Activated CD8-positive, alpha-beta memory T cell treated with anti-CD3 and anti-CD28 coated beads, Interleukin-2, amount 50 U/mL, for 48 hours (primary cell): ENCODE measurements around the gene CFAP20DC.
"Not testable (repeated sequence)": the region's sequence is repeated elsewhere in the genome, so short reads cannot be mapped to it uniquely, and the experiment has no call there.

Experiments
- DNase-seq: peaks from one replicate; pipeline ENCODE4 v3.0.0-alpha.2; 2020

Gene CFAP20DC

DNA sequence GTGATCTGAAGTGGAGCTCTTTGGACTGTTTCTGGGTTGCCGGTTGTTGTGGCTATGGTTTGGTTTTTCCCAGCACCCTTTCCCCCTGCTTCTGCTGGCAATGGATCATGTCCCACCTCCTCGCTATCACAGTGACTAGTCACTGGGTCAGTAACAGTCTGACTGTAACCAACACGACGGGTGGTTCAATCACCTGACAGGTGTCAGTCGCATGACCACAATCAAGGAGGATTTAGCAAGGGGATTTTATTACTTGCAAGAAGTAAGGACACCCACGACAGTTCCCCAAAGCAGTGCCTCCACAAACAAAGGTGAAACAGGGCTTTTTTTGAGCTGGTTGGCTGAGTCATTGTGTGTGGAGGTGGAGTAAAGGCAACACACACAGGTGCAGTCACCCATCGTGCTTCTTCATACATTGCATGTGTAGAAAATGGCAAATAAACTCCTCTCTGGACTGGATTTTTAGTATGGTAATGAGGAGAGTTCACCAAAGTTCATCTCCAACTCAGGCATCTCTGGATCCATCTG is 324.4 kb downstream of the CFAP20DC start:
- DNase-seq, result no peak

DNA sequence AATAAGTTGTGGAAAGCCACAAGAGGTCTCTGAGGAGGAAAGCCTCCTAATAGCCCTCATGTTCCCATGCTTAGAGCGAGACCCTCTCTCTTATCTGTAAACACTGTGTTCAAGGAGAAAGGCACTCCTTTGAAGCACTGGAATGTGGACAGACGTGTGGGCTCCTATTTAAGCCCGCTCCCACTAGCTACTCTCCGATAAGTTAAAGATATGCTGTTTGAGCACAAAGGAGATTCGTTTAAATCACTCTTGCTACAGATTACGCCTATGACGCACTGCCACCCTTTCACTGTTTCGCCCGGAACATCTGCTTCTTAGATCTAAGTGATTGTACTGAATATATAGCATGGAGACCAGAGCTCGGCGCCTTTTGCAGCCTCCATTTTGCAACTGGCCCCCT is 325.5 kb downstream of the CFAP20DC start:
- no peak for DNase-seq

DNA sequence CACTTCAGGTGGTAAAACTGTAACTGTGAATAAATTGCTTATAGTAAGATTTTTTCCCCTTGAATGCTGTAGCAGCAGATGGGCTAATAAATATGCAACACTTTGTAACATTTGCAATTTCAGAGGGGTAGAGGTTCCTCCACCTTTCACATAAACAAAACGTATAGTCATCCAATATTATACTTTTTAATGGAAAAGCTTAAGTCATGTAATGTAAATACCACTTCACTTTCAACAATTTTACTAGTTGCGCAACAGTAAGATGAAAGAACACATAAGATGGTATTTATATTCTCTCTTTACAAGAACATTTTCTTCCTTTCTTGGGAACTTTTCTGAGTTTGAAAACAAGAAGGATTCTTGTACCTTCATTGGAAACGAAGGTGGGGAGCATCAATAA is 326.7 kb downstream of the CFAP20DC start:
- no peak for DNase-seq

DNA sequence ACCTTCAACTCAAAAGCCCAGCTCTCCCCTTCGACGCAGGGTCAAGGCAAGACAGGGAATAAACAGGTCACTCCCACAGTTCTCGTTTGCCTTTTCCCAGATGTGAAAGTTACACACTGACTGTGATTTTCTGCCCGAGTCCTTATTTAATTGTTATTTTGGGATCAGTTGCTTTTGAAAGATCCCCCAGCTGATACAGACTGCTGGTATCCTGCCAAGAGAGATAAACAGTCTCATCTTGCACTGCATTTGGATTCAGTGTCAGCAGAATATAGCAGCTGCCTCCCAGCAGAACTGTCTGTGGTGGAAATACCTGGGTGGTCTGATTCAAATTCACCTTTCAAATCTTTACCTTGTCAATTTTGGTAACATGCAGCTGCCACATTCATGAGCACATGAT is 327.3 kb downstream of the CFAP20DC start:
- DNase-seq, result no peak

DNA sequence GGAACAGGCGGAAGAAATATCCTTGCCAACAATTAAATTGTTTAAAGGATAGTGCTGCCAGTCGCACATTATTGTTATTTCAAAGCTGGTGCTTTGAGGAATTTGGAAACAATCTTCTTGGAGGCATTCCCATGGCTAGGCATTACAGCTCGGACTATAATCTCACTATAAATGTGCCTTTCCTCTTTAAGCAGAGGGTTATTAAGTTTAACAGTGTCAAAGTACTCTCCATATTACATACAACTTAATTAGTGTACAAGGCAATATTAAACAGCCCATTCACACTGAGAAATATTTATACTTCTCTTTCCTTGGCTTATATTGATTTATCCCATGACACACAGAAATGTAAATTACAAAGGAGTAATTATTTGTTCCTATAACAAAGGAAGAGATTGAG is 329.3 kb downstream of the CFAP20DC start:
- DNase-seq, result no peak

DNA sequence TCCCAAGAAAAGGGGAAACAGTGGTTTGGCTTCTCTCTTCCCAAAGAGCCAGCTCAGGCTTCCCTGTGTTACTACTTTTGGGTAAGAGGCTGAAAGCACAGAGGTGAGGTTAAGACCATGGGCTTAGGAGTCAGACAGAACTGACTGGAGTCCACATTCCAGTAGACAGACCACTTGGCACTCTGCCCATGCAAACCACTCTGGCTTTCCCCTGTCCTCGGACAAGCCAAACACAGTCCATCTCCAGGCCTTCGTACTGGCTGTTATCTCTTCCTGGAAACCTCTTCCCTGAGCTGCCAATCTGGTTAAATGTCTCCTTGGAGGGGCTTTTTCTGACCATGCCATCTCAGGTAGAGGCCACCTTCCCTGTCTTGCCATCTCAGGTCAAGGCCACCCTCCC is 330.1 kb downstream of the CFAP20DC start:
- no peak for DNase-seq

DNA sequence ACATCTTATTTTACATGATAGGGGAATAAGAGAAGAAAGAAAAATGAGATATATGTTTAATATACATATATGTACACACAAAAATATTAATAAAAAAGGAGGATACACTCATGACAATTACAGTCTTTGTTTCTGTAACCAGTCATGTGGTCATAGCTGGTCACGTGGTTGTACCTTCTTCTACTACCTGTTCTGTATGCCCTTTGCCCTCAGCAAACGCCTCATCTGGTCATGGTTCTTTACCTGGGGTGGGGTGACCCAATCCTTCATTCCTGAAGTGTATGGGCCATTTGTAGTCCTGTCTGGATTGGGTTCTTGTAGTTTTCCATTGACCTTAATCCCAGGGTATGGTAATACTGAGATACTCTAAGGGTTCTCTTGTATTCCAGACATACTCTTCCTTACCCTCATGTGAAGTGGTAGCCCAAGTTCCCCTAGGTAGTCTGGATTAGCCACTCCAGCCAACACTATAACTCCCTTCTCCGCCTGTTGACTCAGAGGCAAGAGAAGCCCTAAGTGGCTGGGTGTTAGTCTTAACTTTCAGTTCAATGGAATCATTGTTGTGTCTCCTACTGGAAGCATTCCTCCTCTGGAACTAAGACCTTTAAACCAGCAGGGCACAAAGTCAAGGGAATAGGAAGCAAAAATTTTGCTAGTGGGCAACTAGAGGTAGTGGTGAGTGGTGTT is 336.0 kb downstream of the CFAP20DC start:
- DNase-seq, result no peak

DNA sequence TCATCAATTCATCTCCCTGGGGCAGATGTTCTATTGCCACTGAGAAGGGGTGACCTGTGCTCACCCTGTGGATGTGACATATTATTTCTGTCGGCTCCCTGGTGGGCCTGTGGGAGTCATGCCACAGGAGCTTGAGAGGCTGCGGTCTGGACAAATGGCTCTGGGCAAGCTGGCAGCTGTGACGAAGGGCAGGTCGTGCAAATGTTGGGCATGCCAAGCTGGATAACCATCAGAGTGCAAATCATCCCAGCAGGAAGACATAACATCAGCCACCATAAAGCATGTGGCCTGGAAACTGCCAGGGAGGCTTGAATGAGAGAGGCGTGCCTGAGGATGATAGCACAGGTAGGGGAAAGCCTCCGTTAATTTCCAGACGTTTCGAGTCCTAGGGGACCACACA is 338.0 kb downstream of the CFAP20DC start:
- DNase-seq, result no peak

DNA sequence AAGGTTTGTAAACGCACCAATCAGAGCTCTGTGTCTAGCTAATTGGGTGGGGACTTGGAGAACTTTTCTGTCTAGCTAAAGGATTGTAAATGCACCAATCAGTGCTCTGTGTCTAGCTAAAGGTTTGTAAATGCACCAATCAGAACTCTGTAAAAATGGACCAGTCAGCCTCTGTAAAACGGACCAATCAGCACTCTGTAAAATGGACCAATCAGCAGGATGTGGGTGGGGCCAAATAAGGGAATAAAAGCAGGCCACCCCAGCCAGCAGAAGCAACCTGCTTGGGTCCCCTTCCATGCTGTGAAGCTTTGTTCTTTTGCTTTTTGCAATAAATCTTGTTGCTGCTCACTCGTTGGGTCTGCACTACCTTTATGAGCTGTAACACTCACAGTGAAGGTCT is 340.8 kb downstream of the CFAP20DC start:
- not testable (repeated sequence) for DNase-seq

DNA sequence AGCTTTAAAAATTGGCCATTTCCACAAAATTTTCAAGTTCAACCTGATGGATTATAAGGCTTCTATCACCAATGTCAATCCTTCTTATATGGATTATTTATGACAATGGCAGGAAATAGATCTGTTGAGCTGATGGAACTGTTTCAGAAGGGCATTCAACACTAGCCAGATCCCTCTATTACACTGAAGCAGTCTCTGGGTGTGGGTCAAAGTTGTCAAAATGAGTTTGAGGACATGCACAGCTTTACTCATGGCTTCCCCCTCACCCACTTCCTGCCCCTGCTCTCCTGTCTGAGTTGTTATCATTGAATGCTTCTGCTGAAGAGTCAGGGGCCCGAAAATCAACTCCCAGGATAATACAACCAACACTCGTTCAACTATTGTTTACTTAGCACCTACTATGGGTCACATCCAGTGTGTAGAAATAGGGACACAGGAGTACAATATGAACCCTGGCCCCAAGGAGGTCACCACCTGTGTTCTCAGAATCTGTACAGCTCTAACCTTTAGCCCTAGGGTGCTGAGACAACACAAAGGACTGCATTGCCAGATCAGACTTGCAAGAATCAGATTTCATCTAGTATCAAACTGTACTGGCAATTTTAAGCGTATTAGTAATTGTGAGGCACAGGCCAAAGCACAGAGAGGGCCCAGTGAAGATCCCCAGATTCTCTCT is 341.6 kb downstream of the CFAP20DC start:
- DNase-seq, result no peak

DNA sequence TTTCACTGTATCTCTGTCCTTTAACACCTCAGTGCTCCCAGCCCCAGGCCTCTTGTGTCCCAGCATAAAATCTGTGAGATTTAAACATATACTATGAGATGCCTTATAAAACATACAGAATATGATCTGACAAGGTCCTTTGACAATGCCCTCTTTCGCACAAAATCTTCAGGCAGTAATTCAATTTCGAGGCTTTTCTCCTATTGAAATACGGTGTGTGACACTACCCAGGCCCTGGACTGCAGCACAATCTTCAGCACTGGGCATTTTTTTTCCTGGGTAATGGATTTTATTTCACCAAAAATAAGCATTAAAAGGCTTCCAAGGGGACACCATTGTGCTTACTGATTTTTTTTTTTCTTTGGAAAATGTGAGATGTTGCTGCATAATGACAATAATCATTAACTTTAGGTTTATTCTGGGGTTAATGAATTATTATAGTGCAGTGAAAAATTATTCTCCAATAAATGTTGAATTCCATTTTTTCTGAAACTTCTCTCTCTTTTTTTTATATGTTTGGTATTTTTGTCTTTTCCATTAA is 342.4 kb downstream of the CFAP20DC start:
- DNase-seq, result no peak

DNA sequence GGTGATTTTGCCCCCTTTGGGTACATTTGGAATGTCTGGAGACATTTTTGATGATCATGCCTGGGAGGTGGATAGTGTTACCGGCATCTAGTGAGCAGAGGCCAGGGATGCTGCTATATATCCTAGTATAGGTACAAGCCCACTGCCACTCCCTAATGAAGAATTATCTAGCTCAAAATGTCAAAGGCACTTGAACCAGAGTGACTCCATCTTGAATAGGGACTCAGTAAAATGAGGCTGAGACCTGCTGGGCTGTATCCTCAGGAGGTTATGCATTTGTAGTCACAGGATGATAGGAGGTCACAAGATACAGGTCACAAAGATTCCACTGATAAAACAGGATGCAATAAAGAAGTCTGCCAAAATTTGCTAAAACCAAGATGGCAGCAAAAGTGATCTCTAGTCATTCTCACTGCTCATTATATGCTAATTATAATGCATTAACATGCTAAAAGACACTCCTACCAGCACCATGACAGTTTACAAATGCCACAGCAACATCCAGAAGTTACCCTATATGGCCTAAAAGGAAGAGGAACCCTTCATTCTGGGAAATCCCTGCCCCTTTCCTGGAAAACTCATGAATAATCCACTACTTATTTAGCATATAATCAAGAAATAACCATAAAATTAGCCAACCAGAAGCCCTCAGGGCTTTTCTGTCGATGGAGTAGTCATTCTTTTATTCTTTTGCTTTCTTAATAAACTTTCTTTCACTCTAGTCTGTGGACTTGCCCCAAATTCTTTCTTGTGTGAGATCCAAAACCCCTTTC is 343.2 kb downstream of the CFAP20DC start:
- DNase-seq, result no peak

DNA sequence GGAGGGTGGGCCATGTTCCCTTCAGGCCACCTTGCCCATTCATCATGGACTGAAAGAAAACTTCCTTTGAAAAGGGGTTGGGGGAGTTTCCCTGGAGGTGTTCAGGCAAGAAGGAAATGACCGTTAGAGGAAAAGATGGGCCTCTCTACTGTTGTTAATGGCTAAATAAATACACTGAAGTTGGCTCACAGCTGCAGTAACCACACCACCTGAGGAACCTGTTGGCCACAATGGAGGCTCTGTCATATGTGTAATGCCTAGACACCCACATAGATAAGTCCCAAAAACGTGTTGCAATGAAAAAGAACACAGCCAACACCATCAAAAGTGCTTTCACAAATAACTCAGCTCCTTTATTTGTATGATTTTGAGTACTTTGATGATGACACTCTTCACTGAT is 345.1 kb downstream of the CFAP20DC start:
- no peak for DNase-seq

DNA sequence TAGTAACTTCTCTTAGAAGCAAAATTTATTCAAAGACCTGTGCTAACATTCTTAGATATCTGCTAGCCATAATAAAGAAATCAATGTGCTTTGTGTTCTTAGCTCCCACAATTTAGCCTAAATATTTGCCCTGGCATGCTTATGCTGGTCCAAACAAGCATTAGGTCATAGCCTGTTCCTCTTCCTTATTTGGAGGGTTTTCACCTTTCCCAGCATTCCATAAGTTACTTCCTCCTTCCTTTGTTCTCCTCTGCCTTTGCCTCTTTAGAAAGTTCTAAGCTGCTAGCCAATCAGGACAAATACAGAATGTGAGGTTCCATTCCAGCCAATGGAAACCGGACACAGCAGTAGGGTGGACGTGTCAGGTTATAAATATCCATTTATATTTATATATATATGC is 345.5 kb downstream of the CFAP20DC start:
- DNase-seq, result not testable (repeated sequence)

DNA sequence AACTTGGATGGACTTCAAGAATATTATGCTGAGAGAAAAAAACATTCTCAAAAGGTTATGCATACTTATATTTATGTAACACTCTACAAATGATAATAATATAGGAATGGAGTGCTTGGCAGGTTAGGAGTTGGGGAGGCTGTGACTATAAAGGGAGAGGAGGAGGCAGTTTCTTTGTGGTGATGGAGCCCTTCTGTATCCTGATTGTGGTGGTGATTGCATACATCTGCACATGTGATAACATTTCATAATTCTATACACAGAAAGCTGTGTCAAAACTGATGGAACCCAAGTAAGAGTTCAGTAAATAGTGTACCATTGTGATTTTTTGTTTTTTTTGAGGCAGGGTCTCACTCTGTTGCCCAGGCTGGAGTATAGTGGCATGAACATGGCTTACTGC is 351.6 kb downstream of the CFAP20DC start:
- no peak for DNase-seq

DNA sequence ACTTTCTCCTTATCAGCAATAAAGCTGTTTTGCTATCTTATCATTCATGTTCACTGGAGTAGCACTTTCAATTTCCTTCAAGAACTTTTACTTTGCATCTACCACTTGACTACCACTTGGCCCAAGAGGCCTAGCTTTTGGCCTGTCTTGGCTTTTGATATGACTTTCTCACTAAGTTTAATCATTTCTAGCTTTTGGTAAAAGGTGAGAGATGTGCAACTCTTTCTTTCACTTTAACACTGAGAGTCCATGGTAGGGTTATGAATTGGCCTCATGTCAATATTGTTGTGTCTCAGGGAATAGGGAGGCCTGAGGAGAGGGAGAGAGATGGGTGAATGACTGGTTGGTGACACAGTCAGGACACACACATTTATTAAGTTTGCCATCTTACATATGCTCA is 352.3 kb downstream of the CFAP20DC start:
- no peak for DNase-seq

DNA sequence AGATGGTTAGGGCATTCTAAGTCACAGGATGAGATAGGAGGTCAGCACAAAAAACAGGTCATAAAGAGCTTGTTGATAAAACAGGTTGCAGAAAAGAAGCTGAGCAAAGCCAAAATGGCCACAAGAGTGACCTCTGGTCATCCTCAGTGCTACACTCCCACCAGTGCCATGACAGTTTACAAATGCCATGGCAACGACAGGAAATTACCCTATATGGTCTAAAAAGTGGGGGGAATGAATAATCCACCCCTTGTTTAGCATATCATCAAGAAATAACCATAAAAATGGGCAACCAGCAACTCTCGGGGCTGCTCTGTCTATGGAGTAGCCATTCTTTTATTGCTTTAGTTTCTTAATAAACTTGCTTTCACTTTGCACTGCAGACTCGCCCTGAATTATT is 353.0 kb downstream of the CFAP20DC start:
- not testable (repeated sequence) for DNase-seq

DNA sequence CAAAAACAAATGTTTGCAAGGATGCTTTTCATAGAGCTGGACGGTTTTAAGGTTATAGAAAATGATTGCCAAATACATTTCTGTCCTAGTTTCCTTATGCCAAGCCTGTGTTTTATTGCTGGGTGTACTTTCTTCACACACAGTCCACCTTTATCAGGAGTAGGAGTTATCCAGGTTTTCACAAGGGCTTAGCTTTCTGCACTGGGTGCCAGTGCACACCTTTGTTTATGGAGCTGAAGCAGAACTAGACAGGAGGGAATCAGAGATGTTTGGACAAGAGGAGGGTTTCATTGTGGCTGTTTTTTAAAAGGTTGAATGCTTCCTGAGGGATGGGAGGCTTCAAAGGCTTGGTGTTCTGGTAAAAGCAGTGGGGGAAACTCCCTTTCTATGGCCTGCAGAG is 353.7 kb downstream of the CFAP20DC start:
- no peak for DNase-seq

DNA sequence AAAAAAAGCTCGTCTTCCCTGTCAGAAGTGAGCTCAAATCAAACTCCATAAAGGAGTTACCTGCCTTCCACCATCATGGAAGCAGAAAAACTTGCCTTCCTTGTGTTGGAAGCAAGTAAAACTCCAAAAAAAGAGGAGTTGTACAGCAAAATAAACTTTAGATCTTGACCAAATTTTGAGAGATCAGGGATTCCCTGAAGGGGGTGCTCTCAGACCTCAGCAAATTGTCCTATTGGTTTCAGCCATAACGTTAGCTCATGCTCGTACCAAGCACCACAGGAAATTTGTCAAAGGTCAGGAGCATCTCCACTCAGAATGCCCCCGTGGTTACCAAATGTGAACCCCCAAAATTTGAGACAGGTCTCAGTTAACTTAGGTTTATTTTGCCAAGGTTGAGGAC is 354.5 kb downstream of the CFAP20DC start:
- DNase-seq, result not testable (repeated sequence)

DNA sequence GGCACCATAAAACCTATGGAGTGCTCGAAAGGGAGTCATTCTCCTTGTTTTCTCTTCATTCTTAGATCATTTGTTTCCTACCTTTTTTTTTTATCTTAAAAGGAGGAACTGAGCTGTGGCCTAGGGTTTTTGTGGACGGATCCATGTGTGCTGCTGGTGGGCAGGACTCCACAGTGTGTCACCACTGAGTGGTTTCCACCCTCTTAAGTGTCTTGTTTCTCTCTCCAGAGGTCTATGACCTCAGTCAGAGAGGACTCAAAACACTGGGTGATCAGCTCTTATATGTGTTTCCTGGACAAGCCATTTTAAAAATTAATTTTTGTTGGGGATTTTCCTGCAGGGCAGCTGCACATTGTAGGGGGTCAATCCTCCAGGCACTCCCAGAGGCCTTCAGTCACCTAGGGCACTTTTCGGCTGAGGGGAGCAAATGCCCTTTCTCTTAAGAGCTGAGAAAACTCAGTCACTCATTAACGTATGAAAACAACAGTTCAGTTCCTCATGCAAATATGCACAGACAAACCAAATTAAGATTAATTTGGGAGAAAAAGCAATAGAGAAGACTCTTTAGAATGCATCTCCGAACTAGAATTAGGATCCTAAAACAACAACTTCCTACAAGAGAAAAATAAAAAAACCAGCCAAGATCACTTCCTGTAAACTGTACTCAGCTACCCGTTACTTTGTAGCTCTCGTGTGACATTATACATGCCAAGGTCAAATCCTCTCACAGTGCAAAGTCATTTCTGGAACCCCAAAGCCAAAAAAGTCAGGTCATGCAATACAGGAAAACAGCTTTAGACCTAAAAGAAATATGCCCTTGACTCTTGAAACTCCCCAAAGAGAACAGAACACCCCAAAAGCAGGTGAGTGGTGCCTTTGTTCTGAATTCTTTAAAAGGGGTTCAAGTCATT is 355.6 kb downstream of the CFAP20DC start:
- no peak for DNase-seq

DNA sequence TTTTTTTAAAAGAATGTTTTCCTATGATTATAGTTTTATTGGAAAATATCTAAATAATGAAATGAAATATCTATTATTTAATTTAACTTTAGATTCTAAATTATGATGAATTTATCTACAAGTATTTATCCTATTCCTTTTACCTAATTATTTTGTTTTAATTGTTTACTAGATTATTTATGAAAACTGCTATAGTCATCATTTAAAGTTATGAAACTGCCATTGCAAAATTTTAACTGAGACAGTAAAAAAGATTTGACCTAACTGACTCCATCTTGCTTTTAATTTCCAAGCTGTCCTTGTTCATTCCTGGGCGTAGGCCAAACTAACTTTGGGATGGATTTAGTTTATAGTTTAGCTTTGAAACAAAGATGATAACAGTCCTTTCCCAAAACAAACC is 357.3 kb downstream of the CFAP20DC start:
- no peak for DNase-seq
